OCI-LY3 (cell line): ENCODE results near the gene FAM174B.

Experiments used
- EZH2phosphoT487 ChIP-seq: fragments of 200-600 bp; shearing (Covaris generic); IDR thresholded peaks from 2 replicates; pipeline ENCODE4 v1.6.1; 2018; ENCODE audit warnings: antibody characterized with exemption, mixed run types, low read depth
- TF ChIP-seq, protein P1 (sequence below): fragments of 200-600, 300-600 bp; sonication (generic); IDR thresholded peaks from 2 replicates; pipeline ENCODE4 v1.5.1; 2014; ENCODE audit warnings: antibody characterized with exemption, low read length, low read depth

DNA sequence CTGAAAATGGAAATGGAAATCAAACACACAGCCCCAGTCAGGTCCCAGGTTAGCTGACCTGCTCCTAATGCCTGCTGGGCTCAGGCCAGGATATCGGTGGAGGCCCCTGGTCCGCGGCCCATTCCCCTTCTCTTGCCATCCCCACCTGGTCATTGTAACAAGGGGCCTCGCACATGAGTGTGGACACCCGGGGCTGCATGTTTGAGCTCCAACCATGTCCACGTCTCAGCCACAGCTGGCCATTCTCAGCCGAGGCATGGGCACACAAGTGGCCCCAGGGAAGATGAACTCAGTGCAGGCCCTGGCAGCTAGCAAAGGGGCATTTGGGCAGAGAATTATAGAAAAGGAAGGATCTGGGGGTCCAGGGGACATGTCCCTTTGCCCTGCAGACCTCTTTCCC, 41.7 kb downstream of the FAM174B start:
- TF ChIP-seq, protein P1, sequence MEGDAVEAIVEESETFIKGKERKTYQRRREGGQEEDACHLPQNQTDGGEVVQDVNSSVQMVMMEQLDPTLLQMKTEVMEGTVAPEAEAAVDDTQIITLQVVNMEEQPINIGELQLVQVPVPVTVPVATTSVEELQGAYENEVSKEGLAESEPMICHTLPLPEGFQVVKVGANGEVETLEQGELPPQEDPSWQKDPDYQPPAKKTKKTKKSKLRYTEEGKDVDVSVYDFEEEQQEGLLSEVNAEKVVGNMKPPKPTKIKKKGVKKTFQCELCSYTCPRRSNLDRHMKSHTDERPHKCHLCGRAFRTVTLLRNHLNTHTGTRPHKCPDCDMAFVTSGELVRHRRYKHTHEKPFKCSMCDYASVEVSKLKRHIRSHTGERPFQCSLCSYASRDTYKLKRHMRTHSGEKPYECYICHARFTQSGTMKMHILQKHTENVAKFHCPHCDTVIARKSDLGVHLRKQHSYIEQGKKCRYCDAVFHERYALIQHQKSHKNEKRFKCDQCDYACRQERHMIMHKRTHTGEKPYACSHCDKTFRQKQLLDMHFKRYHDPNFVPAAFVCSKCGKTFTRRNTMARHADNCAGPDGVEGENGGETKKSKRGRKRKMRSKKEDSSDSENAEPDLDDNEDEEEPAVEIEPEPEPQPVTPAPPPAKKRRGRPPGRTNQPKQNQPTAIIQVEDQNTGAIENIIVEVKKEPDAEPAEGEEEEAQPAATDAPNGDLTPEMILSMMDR, result no peak
- no peak for TF ChIP-seq EZH2phosphoT487
